HG02852 (cell line): ENCODE data around the gene DCTN3.
A peak's percentile ranks its signal among the peaks of the same experiment; 100 is the strongest.

Experiments used
- ATAC-seq: cut with Tn5 transposase; IDR thresholded peaks from one replicate; pipeline ENCODE4 v1.9.1; 2021; ENCODE audit warnings: mild to moderate bottlenecking, moderate library complexity; ENCODE audit not compliant: unreplicated experiment

The DCTN3 gene

GRCh38 chr9:34620061-34620994 is at the start of gene DCTN3:
Gene DCTN3 (minus strand): TSS chr9:34620495. CDS start chr9:34620464, 31 bp downstream.
- ATAC-seq = peak; percentile 99

GRCh38 chr9:34665381-34666250 is 45.3 kb upstream of the DCTN3 start:
- ATAC-seq = peak; percentile 72

DNA sequence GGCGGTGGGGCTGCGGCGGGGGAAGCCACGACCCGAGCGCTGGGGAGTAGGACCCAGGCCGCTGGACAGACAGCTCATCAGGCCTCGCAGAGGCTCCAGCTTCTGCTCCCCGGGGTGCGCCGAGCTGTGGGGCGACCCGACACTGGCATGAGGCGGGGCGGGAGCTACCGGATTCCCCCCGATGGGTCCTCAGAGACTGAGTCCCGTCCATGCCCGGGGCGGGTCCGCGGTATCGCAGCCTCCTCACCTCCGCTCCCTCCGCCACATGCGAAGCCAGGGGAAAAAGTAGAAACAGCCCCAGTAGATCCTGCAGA is 44.7 kb upstream of the DCTN3 start:
- ATAC-seq = peak; percentile 13

DNA sequence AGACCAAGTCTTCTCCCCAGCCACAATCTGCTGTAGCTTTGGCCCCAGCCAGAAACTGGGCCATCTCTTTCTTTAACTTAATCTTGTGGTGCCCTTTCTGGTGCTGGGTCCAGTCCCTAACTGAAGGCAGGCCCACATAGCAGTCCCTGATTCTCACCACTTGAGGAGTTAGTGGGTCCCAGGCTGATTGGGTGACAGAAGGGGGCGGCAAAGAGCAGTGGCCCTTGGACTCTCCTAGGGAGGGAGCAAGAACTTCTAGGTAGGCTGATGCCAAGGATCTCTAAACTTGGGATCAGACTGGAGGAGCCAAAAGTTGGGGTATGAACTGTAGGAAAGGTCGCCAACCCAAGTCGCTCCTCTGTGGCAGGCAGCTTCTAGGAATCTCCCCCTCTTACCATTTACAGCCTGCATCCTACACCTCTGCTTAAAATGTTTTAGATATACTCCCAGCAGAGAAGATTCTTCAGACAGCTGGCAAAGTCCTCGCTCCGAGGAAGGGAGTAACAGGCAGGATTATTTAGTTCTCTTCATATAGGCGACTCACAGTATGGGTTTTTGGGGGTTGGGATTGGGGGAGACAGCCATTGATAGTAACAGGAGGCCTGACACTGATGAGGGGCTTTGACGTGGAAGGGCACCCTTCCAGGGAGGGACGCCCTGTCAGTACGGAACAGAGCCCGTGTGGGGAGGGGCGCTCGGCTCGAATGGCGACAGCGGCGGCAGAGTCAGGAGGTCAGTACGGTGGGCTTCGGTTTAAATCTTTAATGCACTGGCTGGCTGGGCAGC is 44.2 kb upstream of the DCTN3 start:
- peak; percentile 56 for ATAC-seq

- ATAC-seq = no peak
Measured at GRCh38 chr9:34663303-34663605, 43.0 kb upstream of the DCTN3 start.

DNA sequence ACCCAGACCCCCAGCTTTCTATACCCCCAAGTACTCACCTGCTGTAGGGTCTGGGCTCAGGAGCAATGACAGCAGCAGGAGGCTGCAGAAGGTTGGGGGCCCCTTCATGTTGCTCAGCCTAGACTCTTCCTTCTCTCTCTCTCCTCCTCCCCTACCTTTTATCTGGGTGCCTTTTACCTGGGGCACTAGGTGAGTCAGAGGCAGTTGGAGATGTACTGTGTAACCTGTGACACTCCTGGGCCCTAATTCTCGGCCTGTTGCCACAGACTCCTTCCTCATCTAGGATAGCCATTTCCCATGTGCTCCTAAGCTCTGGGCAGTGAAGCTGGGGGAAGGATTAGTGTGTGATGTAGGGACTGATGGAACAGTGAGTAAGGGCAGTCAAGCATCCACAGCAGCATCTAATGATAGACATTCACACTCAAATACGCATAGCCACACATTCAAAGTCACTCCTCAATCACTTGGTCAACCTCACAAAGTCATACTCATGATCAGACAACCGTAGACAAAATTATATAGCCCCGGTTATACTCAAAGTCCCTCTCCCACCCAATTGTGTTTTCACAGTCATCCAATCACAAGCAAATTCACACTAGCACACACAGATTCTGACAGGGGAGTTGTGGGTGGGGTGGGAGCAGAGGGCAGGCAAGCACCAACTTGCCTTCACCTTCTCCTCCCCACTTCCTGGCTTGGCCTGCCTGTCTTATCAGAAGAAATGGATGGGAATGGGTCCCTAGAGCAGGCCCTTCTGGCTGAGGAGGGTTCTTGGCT is 42.4 kb upstream of the DCTN3 start, which contains the start of gene CCL27:
Gene CCL27 (minus strand): TSS at position 132 of the 777 bp plus-strand sequence. CDS start 24 bp downstream, at position 108.
- ATAC-seq = no peak

GRCh38 chr9:34659592-34660253 is 39.4 kb upstream of the DCTN3 start:
- no peak for ATAC-seq

GRCh38 chr9:34658461-34658860 is 38.2 kb upstream of the DCTN3 start:
- no peak for ATAC-seq

GRCh38 chr9:34656992-34657391 is 36.7 kb upstream of the DCTN3 start:
- ATAC-seq = no peak

GRCh38 chr9:34655394-34655793 is 35.1 kb upstream of the DCTN3 start:
- ATAC-seq = no peak

GRCh38 chr9:34654323-34655051 is 34.2 kb upstream of the DCTN3 start:
- ATAC-seq = no peak

DNA sequence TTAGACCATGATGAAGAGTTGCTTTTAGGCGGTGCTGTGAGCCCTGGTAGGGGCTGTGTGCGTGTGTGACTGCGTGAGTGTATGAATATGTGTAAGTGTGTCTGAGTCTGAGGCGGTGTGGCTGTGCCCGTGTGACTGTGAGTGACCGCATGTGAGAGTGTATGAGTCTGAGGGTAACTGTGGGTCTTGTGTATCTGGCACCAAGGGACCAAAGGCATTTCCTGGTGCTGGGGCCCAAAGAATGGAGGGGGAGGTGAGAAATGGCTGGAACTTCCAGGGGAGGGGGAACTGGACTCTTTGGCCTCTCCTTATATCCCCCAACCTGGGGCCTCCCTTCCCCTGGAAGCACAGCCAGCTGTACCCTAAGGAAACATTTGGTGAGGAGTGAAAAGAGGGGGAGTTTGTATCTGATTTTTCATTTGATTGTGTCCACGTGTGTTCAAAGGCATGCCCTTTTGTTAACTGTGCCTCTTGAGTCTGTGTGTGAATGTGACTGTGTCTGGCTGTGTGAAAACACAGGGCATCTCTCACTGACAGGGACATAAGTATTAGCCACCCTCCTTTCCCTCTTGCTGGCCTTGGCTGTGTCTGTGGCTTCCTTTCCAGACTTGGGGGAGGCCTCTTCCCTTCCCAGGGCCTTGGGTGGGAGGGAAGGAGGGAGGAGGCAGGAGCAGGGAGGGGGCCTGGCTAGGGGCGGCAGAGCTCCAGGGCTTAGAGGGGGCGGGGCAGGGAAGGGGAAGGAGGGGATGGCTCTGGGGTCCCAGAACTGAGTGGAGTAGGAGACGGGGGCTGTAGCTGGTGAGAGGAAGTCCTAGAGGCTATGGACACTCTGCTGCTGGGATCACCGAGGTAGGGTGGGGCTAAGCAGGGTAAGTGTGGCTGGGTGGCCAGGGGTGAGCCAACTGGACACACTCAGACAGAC is 33.1 kb upstream of the DCTN3 start:
- no peak for ATAC-seq

- ATAC-seq = no peak
Measured at GRCh38 chr9:34652602-34653000, 32.3 kb upstream of the DCTN3 start.

DNA sequence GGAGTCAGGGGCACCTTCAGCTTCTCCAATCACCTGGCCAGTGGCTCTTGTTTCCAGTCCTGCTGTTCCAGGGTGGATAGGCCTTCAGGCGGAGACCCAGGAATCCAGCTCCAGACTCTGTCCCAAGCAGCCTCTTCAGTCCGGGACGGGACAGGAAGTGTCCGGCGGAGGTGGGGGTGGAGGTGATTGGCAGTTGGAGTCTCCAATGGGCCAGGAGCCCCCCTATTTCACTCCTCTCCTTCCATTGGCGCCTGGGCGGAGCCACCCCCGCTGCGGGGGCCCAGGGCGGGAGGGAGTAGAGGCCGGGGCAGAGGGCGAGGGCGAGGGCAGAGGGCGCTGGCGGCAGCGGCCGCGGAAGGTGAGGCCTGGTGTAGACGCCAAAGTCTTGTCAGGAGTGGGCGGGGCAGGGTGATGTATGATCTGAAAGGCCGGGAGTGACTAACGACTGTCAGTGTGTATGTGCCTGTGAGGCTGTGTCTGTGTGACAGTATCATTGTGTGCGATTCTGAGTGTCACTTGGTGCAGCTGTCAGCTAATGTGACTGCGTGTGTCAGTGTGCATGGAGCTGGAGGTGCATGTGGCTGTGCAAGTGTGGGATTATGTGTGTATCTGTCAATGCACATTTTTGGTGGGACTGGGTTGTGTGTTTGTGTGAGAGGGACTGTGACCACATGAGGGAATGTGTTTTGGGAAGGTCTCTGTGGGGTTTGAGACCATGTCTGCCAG is 31.7 kb upstream of the DCTN3 start, which contains the start of gene IL11RA:
Gene IL11RA (plus strand): TSS at position 310 of the 726 bp plus-strand sequence. CDS start 3,033 bp downstream, outside the sequence.
- ATAC-seq = no peak

- no peak for ATAC-seq
Measured at GRCh38 chr9:34651321-34651720, 31.0 kb upstream of the DCTN3 start.

- ATAC-seq = no peak
Measured at GRCh38 chr9:34650816-34651215, 30.5 kb upstream of the DCTN3 start.

- ATAC-seq = no peak
Measured at GRCh38 chr9:34648673-34649072, 28.4 kb upstream of the DCTN3 start.
